Skeletal muscle tissue (tissue), 4 donors: ENCODE measurements around the gene EFCAB12. TPM values are rescaled to one million over a fixed set of nuclear protein-coding genes. Genes with fewer than 3 reads are reported as not detected.
"Not testable (repeated sequence)": the region's sequence is repeated elsewhere in the genome, so short reads cannot be mapped to it uniquely, and the experiment has no call there.

Experiments
- H3K27ac ChIP-seq: one replicate; pipeline ENCODE4 v1.7.0; 2013; ENCODE audit warnings: mild to moderate bottlenecking, low read depth, low read length, inconsistent platforms
- H3K27me3 ChIP-seq, 3 donors: one replicate each; pipeline ENCODE4 v1.7.0; 2013; ENCODE audit warnings: low read length in 3 of 3; ENCODE audit not compliant: control insufficient read depth in 3 of 3, insufficient read depth in 3 of 3
- H3K36me3 ChIP-seq, 3 donors: one replicate each; pipeline ENCODE4 v1.7.0; 2013; ENCODE audit warnings: low read length in 3 of 3; ENCODE audit not compliant: control insufficient read depth in 3 of 3, insufficient read depth in 3 of 3
- H3K4me1 ChIP-seq, 3 donors: one replicate each; pipeline ENCODE4 v1.7.0; 2013; ENCODE audit warnings: low read length in 3 of 3, mild to moderate bottlenecking in 3 of 3; ENCODE audit not compliant: control insufficient read depth in 3 of 3, insufficient read depth in 3 of 3
- H3K4me3 ChIP-seq, 3 donors: one replicate each; pipeline ENCODE4 v1.7.0; 2013; ENCODE audit warnings: low read length in 3 of 3
- H3K9ac ChIP-seq, 3 donors: one replicate each; pipeline ENCODE4 v1.7.0; 2013; ENCODE audit warnings: low read length in 3 of 3, mild to moderate bottlenecking in 3 of 3, moderate library complexity in 2 of 3, low read depth in 1 of 3
- H3K9me3 ChIP-seq, 3 donors: one replicate each; pipeline ENCODE4 v1.7.0; 2013; ENCODE audit warnings: low read length in 3 of 3; ENCODE audit not compliant: control insufficient read depth in 3 of 3
- total RNA-seq: library from RNA; depleted of rRNA; stranded (reverse); fragments of >200 nt; gene quantifications from one replicate; pipeline ENCODE4 v1.2.3, GENCODE V29; 2014
- donor health status: Osteomylitis.

EFCAB12 gene
- total RNA-seq, 1 donor from 2014 or later = not detected

DNA sequence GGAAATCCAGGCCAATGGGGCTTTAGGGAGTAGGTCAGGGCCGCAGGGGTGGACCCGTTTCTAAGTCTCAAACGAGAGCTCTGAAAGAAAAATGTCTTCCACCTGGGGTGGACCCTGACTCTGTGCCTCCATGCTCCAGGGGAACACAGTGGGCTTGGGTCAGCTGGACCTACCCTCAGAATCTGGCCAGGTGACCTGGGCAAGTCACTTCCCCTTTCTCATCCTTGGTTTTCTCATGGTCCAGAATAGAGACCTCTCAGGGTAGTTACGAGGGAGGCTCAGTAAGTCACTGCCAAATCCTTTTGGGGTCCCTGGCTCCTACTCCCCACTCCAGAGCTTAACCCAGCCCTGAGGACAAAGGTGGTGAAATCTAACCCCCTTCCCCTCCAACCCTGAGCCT is 25.8 kb downstream of the EFCAB12 start:
- peaks cover 9 to 13% (median 11%) of the 10 kb centered on the region in 3 donors for H3K4me1 ChIP-seq
- H3K4me3 ChIP-seq = no peak overlapping the region
- no peaks in the 10 kb centered on the region for H3K27me3 ChIP-seq
- H3K36me3 ChIP-seq = no peaks in the 10 kb centered on the region
- H3K9ac ChIP-seq = no peak overlapping the region
- H3K9me3 ChIP-seq = no peaks in the 10 kb centered on the region
- no peak overlapping the region for H3K27ac ChIP-seq

DNA sequence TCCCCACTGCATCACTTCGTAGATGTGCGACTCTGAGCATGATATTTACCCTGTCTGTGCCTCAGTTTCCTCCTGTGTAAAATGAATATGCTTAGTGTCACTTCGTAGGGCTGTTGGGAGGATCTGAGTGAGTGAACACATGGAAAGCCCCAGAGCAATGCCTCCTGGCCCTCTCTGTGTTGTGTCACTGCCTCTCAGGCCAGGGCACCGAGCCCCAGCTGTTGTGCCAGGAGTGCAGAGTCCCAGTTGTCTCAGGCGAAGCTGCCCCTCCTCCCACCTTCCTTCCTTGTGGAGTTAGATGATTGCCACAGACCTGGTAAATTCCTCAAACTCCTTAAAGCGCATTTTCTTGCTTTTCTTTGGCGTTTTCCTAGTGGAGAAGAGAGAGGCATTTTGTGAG is 26.2 kb downstream of the EFCAB12 start:
- Histone ChIP-seq H3K9me3 (no peaks in the 10 kb centered on the region), H3K36me3 (no peaks in the 10 kb centered on the region), H3K9ac (no peak overlapping the region), H3K4me1 (peaks cover 11 to 13% (median 12%) of the 10 kb centered on the region in 3 donors), H3K27ac (no peak overlapping the region), H3K4me3 (no peak overlapping the region), H3K27me3 (no peaks in the 10 kb centered on the region)

DNA sequence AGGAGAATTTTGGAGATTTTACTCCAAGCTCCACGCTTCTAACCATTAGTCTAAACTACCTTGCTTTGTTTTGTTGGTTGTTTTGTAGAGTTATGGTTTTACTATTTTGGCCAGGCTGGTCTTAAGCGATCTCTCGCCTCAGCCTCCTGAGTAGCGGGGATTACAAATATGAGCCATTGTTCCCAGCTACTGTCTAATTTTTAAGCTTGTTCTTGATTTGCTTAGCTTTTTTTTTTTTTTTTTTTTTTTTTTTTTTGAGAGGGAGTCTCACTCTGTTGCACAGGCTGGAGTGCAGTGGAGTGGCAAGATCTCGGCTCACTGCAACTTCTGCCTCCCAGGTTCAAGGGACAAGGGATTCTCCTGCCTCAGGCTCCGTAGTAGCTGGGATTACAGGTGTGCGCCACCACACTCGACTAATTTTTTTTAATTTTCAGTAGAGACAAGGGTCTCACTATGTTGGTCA is 28.5 kb downstream of the EFCAB12 start:
- Histone ChIP-seq H3K4me3 (peak overlapping the region; percentile 88 to 96 (median 95)), H3K4me1 (peaks cover 12 to 13% (median 12%) of the 10 kb centered on the region in 3 donors), H3K9me3 (no peaks in the 10 kb centered on the region), H3K9ac (peak overlapping the region in 2 of 3 donors; percentile 94 to 97), H3K27me3 (no peaks in the 10 kb centered on the region), H3K36me3 (peaks cover 0 to 8% (median 3%) of the 10 kb centered on the region in 3 donors), H3K27ac (peak overlapping the region; percentile 84)

DNA sequence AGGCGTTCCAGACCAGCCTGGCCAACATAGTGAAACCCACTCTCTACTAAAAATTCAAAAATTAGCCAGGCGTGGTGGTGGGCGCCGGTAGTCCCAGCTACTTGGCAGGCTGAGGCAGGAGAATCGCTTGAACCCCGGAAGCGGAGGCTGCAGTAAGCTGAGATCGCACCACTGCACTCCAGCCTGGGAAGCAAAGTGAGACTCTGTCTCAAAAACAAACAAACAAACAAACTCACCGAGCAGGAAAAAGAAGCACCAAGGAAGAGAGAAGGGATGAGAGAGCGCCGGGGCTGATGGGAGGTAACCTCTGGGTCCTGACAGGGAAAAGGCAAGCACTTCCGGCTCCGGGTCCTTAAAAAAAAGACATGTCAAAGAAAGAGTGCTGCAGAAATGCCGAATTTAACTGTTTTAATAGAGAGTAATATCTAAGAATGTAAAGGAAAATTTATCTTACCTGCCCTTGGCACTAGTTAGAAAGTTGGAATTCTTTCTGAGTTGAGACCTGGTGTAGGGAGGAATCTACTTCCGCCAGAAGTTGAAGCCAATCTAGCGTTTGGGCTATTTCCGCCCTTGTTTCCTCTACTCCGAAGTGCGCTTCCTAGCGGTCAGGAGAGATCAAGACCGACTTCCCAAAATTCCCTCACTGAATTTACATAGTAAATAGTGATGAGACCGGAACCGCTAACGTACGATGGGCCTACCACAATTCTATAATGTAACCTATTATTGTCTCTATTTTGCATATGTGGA is 29.1 kb downstream of the EFCAB12 start:
- Histone ChIP-seq H3K36me3 (peaks cover 0 to 8% (median 3%) of the 10 kb centered on the region in 3 donors), H3K27ac (peak overlapping the region; percentile 84), H3K4me3 (peak overlapping the region; percentile 88 to 96 (median 95)), H3K9ac (peak overlapping the region; percentile 85 to 97 (median 94)), H3K9me3 (no peaks in the 10 kb centered on the region), H3K4me1 (peaks cover 13 to 18% (median 14%) of the 10 kb centered on the region in 3 donors), H3K27me3 (no peaks in the 10 kb centered on the region)

DNA sequence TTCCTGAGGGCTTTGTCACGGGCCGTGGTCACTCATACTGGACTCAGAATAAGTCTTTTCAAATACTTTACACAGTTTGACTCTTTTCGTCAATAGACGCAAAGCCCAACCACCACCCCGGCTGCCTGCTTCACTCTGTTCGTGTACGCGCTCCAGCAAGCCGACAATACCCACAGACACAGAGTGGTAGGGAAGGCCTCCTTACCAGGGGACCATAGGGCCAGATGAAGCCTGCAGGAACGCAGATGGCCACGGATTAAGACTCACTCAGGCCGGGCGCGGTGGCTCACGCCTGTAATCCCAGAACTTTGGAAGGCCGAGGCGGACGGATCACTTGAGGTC is 29.7 kb downstream of the EFCAB12 start:
- H3K9ac ChIP-seq = peak overlapping the region; percentile 85 to 97 (median 94)
- peaks cover 13 to 18% (median 14%) of the 10 kb centered on the region in 3 donors for H3K4me1 ChIP-seq
- H3K4me3 ChIP-seq = peak overlapping the region; percentile 88 to 96 (median 95)
- H3K27me3 ChIP-seq = no peaks in the 10 kb centered on the region
- no peaks in the 10 kb centered on the region for H3K9me3 ChIP-seq
- peak overlapping the region; percentile 84 for H3K27ac ChIP-seq
- peaks cover 0 to 8% (median 3%) of the 10 kb centered on the region in 3 donors for H3K36me3 ChIP-seq

DNA sequence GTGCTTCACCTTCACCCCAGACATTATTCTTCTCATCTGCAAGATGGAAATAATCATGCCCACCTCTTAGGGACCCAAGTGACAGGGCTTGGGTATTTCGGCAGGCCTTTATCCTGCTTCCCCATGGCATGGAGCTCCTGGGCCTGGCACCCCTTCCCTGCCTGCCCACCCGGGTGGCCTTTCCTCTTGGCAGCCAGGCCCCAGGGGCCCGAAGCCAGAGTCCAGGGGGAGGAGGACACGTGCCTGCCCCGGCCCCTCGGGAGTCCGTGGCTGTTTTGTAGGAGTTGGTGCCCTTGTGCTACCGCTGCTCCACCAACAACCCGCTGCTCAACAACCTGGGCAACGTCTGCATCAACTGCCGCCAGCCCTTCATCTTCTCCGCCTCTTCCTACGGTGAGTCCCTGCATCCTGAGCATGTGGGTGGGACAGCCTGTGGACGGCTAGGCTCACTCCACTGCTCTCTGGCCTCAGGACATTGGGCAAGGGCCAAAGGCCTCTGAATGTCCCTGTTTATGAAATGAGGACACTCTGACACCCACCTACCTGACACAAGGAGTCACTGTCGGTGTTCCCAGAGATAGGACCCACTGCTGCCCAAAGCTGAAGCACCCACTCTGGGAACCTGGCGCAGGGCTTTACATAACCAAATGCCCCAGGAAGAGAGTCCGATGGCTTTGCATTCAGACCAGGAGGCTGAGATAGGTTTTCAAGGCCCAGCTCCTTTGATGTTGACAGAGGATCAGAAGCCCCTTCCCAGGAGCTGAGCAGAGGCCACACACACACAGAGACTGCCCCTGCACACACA is 34.5 kb downstream of the EFCAB12 start:
- not testable (repeated sequence) for H3K27ac ChIP-seq, H3K9me3 ChIP-seq

DNA sequence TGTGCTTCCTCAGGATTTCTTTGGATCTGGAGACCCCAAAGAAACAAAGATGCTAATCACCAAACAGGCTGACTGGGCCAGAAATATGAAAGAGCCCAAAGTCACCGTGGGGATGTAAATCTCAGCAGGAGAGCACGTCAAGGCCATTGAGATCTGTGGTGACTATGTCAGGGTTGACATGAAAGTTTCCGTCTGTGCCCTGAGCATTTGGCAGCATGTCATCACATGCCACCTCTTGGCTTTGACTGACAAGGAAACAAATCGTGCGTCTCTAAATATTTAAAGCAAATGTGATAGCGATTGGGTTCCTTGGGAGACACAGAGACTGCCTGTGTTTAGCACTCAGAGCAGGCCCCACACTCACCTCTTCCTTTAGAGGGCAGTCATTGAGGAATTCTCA is 35.2 kb downstream of the EFCAB12 start:
- Histone ChIP-seq H3K9me3 (no peaks in the 10 kb centered on the region), H3K4me1 (peaks cover 8 to 18% (median 15%) of the 10 kb centered on the region in 3 donors), H3K9ac (no peak overlapping the region), H3K4me3 (no peak overlapping the region), H3K36me3 (peaks cover 19 to 39% (median 30%) of the 10 kb centered on the region in 3 donors), H3K27me3 (no peaks in the 10 kb centered on the region), H3K27ac (no peak overlapping the region)

More for the DNA sequence above, 34.5 kb downstream of the EFCAB12 start:
- H3K36me3 ChIP-seq = peaks cover 19 to 36% (median 30%) of the 10 kb centered on the region in 3 donors
- H3K4me1 ChIP-seq = peaks cover 13 to 24% (median 22%) of the 10 kb centered on the region in 3 donors
- not testable (repeated sequence) for H3K27me3 ChIP-seq, H3K4me3 ChIP-seq, H3K9ac ChIP-seq

DNA sequence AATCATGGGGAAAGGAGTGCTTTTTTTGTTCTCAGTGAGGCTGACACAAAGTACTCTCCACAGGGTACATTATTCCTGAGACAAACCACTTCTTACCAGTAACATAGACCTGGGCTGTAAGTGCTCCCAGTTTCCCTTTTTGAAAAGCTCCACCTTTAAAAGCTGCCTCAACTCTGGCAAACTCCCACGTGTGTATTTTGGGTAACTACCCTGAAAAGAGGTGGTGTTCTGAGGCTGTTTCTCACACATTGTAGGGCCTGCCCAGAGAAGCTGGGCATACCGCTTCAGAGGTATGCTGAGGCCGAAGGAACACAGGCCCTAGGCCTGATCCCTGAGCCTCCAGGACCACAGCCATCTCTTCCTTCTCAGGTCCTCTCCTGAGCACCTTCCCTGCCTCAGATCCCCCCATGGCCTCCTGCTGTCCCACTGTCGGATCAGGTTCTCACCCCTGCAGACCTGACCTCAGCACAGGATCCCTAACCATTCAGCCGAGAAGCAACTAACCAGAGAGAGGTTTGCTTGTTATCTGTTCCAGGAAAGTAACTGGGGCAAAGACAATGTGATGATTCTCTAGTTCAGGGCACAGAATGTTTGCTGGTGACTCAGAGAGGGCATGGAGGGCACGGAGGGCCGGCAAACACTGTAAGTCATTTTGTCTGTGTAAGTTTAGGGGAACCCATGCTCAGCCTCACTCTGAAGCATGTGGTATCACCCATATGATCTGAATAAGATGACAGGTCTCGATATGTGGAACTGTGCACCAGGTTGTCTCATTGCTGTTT is 36.1 kb downstream of the EFCAB12 start:
- H3K9me3 ChIP-seq, H3K4me3 ChIP-seq, H3K27me3 ChIP-seq, H3K27ac ChIP-seq, H3K9ac ChIP-seq: not testable (repeated sequence)
- peaks cover 5 to 12% (median 11%) of the 10 kb centered on the region in 3 donors for H3K4me1 ChIP-seq
- H3K36me3 ChIP-seq = peaks cover 22 to 48% (median 31%) of the 10 kb centered on the region in 3 donors

DNA sequence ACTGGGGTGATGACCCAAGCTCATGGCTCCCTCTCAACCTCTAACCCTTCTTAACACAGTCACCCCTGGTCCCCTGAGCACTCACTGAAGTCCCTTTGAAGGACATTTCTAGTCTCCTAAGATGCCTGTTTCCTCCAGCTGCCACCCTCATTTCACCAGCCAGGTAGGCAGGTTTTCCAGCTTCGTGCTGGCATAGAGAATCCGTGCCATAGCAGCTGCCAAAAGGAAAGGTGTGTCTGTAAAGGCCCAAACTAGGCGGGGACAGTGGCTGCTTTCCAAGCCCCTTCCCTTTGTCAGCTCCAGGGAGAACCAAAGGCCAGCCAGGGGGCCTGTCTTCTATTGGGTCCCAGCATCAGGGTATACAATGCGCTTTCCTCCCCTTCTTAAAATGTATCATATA is 36.9 kb downstream of the EFCAB12 start:
- Histone ChIP-seq H3K9ac (peak overlapping the region in 1 of 3 donors; percentile 16), H3K36me3 (peaks cover 24 to 49% (median 37%) of the 10 kb centered on the region in 3 donors), H3K4me1 (peaks cover 5 to 12% (median 11%) of the 10 kb centered on the region in 3 donors)
- H3K27me3 ChIP-seq, H3K27ac ChIP-seq, H3K9me3 ChIP-seq, H3K4me3 ChIP-seq: not testable (repeated sequence)
